Limb (tissue), 2 donors: ENCODE measurements around the gene VAC14.

Experiments used
- DNase-seq, 2 donors: peaks; one replicate each; pipeline ENCODE4 v3.0.0-alpha.2; 2016; ENCODE audit errors: extremely low spot score in 2 of 2

The VAC14 gene

GRCh38 chr16:70692873-70693671, 107.9 kb downstream of the VAC14 start:
- DNase-seq, result peak in 1 of 2 donors; percentile 65

GRCh38 chr16:70692130-70692872, 108.7 kb downstream of the VAC14 start:
- no peak for DNase-seq

GRCh38 chr16:70691223-70692129, 109.5 kb downstream of the VAC14 start:
- DNase-seq, result peak; percentile 86 to 90

GRCh38 chr16:70689970-70690891, 110.7 kb downstream of the VAC14 start:
- peak; percentile 64 to 68 for DNase-seq

GRCh38 chr16:70689035-70689969, 111.7 kb downstream of the VAC14 start:
- no peak for DNase-seq

- peak in 1 of 2 donors; percentile 65 for DNase-seq
Observed at GRCh38 chr16:70688246-70688742, 112.7 kb downstream of the VAC14 start.

GRCh38 chr16:70687671-70688245, 113.2 kb downstream of the VAC14 start:
- DNase-seq, result no peak

- peak in 1 of 2 donors; percentile 61 for DNase-seq
Observed at GRCh38 chr16:70687102-70687511, 113.9 kb downstream of the VAC14 start.

GRCh38 chr16:70686376-70687101, 114.4 kb downstream of the VAC14 start:
- no peak for DNase-seq

GRCh38 chr16:70685938-70686375, 115.0 kb downstream of the VAC14 start, which contains the start of gene MTSS2:
MTSS2 (minus strand) TSS chr16:70686053; CDS start chr16:70685791, 262 bp downstream.
- peak; percentile 89 to 94 for DNase-seq

- peak in 1 of 2 donors; percentile 71 for DNase-seq
Observed at GRCh38 chr16:70685061-70685937, 115.7 kb downstream of the VAC14 start.

GRCh38 chr16:70684146-70685060, 116.6 kb downstream of the VAC14 start:
- DNase-seq, result no peak

- no peak for DNase-seq
Observed at GRCh38 chr16:70683146-70683944, 117.6 kb downstream of the VAC14 start.

- DNase-seq, result no peak
Observed at GRCh38 chr16:70682239-70683145, 118.5 kb downstream of the VAC14 start.
